Right lobe of liver (tissue), 4 donors: ENCODE data around the gene AFF4.

ENCODE experiments used
- POLR2A ChIP-seq: fragments of 450-650 bp; IDR thresholded peaks from one replicate; pipeline ENCODE4 v1.6.1; 2017; ENCODE audit warnings: antibody characterized with exemption, mild to moderate bottlenecking
- TF ChIP-seq, protein P1 (sequence below), 4 donors: fragments of 200-600 bp in 3 of 4; fragments of 450-650 bp in 1 of 4; IDR thresholded peaks; one replicate each; pipeline versions ENCODE4 v1.5.1 to v1.8.0; 2016 to 2022; ENCODE audit warnings: antibody characterized with exemption in 4 of 4, mild to moderate bottlenecking in 2 of 4
- donor health status: DM: no; HTN: no; CAD: no.
- donor health status: DM: no; HTN: no; CAD: no.
- donor health status: DM: no; HTN: yes; CAD: no.

DNA sequence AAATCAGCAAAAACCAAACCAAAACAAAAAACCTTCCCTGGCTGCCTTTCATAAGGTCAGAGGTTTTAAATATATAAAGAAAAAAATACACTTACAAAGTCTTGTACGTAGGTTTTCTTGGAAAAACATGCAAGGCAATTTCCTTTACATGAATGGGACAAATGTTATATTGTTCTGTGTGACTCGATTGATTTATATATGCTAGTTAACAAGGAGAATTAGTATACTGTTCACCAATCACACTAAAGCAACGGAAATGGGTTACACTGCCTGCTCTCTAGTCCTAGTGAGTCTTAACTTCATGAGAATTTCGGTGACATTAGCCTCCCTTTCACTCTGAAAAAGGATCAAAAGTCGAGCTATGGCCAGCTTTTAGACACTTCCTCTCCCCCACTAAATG is 102.7 kb downstream of the AFF4 start:
- TF ChIP-seq, protein P1, sequence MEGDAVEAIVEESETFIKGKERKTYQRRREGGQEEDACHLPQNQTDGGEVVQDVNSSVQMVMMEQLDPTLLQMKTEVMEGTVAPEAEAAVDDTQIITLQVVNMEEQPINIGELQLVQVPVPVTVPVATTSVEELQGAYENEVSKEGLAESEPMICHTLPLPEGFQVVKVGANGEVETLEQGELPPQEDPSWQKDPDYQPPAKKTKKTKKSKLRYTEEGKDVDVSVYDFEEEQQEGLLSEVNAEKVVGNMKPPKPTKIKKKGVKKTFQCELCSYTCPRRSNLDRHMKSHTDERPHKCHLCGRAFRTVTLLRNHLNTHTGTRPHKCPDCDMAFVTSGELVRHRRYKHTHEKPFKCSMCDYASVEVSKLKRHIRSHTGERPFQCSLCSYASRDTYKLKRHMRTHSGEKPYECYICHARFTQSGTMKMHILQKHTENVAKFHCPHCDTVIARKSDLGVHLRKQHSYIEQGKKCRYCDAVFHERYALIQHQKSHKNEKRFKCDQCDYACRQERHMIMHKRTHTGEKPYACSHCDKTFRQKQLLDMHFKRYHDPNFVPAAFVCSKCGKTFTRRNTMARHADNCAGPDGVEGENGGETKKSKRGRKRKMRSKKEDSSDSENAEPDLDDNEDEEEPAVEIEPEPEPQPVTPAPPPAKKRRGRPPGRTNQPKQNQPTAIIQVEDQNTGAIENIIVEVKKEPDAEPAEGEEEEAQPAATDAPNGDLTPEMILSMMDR (IDR thresholded peaks at IDR 0.05): no peak
- no peak for TF ChIP-seq POLR2A
